HG03159 (cell line): ENCODE data around the gene FSIP2.
A peak's percentile ranks its signal among the peaks of the same experiment; 100 is the strongest.

Experiments used
- ATAC-seq: cut with Tn5 transposase; IDR thresholded peaks from one replicate; pipeline ENCODE4 v1.9.1; 2021; ENCODE audit warnings: mild to moderate bottlenecking, moderate library complexity; ENCODE audit not compliant: unreplicated experiment

FSIP2 gene

GRCh38 chr2:185738679-185739472 lies at the start of gene FSIP2:
Gene FSIP2 (plus strand): TSS chr2:185738804. CDS start chr2:185738895, 91 bp downstream.
- ATAC-seq, result peak; percentile 94

GRCh38 chr2:185689906-185690539 lies 48.6 kb upstream of the FSIP2 start:
- ATAC-seq, result no peak

- ATAC-seq, result no peak
These were observed 42.8 kb upstream of the FSIP2 start for GRCh38 chr2:185695711-185696235.

GRCh38 chr2:185700883-185701282 lies 37.7 kb upstream of the FSIP2 start:
- no peak for ATAC-seq

GRCh38 chr2:185734658-185735057 lies 3.9 kb upstream of the FSIP2 start:
- ATAC-seq, result no peak

GRCh38 chr2:185736210-185736609 lies 2.4 kb upstream of the FSIP2 start:
- ATAC-seq, result no peak

GRCh38 chr2:185745864-185746859 lies 7.6 kb downstream of the FSIP2 start:
- ATAC-seq, result no peak

GRCh38 chr2:185757356-185757755 lies 18.8 kb downstream of the FSIP2 start:
- ATAC-seq, result no peak

- ATAC-seq, result no peak
These were observed 32.8 kb downstream of the FSIP2 start for GRCh38 chr2:185771396-185771795.

- ATAC-seq, result no peak
These were observed 42.3 kb downstream of the FSIP2 start for GRCh38 chr2:185780890-185781289.

- no peak for ATAC-seq
These were observed 43.7 kb downstream of the FSIP2 start for GRCh38 chr2:185782223-185782769.

GRCh38 chr2:185785156-185785555 lies 46.6 kb downstream of the FSIP2 start:
- no peak for ATAC-seq

GRCh38 chr2:185785851-185786473 lies 47.4 kb downstream of the FSIP2 start:
- ATAC-seq, result peak; percentile 84

GRCh38 chr2:185787227-185788145 lies 48.9 kb downstream of the FSIP2 start:
- ATAC-seq, result no peak

GRCh38 chr2:185790361-185790760 lies 51.8 kb downstream of the FSIP2 start:
- no peak for ATAC-seq

- ATAC-seq, result no peak
These were observed 55.1 kb downstream of the FSIP2 start for GRCh38 chr2:185793532-185794345.

GRCh38 chr2:185796758-185797157 lies 58.2 kb downstream of the FSIP2 start:
- ATAC-seq, result peak; percentile 53

- no peak for ATAC-seq
These were observed 64.3 kb downstream of the FSIP2 start for GRCh38 chr2:185802926-185803325.
